Central memory CD8-positive, alpha-beta T cell (primary cell): ENCODE measurements around the gene IL31.

Experiments used
- ATAC-seq: fragments of 150-1000 bp; cut with Tn5 transposase; replicated peaks from 2 replicates; pipeline ENCODE4 v1.10.0; 2022; ENCODE audit warnings: mild to moderate bottlenecking, moderate FRiP score, moderate number of reproducible peaks; ENCODE audit not compliant: poor library complexity, severe bottlenecking; ENCODE audit errors: extremely low read depth
- DNase-seq, 2 donors: peaks; one replicate each; pipeline ENCODE4 v3.0.0; 2021; ENCODE audit warnings: low spot score in 2 of 2
- H3K27ac Mint-ChIP-seq: one replicate; pipeline ENCODE4 v1.8.0; 2022; ENCODE audit warnings: low read depth, mild to moderate bottlenecking, moderate library complexity, mixed read lengths
- H3K27me3 Mint-ChIP-seq: one replicate; pipeline ENCODE4 v1.8.0; 2022; ENCODE audit warnings: mixed read lengths
- H3K36me3 Mint-ChIP-seq: one replicate; pipeline ENCODE4 v1.8.0; 2022; ENCODE audit warnings: mild to moderate bottlenecking, moderate library complexity, mixed read lengths; ENCODE audit not compliant: insufficient read depth
- H3K4me1 Mint-ChIP-seq: one replicate; pipeline ENCODE4 v1.8.0; 2022; ENCODE audit warnings: mixed read lengths
- H3K4me3 Mint-ChIP-seq: one replicate; pipeline ENCODE4 v1.8.0; 2022; ENCODE audit warnings: mild to moderate bottlenecking, moderate library complexity, mixed read lengths
- H3K9me3 Mint-ChIP-seq: one replicate; pipeline ENCODE4 v1.8.0; 2022; ENCODE audit warnings: mixed read lengths

IL31 gene

DNA sequence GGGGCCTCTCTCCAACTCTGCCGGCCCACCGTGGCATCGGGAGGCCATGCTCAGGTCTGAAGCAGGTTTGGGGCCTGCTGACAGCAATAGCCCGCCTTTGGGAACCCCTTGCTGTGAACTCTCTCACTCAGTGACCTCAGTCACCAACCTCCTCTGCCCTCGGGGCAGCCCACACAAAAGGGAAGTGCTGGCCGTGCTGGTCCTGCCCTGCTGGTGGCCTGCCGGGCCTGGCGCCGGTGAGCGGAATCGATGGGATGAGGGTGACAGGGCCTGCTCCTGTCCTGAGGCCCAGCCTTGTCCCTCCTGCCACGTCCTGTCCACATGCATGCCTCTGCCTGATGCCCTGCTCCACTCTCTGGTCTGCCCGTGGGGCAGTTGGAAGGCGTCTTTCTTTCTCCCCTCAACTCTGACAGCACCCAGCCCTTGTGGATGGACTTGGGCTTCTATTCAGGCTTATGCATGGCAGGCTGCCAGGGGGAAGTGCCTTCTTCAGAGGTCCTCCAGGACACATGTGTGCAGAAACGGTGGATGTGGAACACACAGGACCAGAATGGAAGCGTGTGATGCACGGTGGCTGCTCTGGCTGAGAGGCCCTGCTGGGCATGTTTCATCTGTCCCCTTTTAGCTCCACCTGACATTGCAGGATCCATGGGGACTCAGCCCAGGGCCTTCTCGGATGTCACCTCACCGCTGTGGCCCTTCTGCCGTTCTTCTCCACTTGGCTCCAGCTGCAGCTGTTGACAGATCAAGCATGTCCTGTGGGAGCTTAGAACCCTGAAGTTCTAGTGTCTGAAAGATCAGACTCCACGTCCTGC lies 31.9 kb downstream of the IL31 start:
- Mint-ChIP-seq H3K4me1 (no peaks in the 10 kb centered on the region), H3K4me3 (no peak overlapping the region), H3K9me3 (no peaks in the 10 kb centered on the region), H3K27me3 (no peaks in the 10 kb centered on the region), H3K36me3 (peaks cover 9% of the 10 kb centered on the region), H3K27ac (no peak overlapping the region)
- DNase-seq (no peak), ATAC-seq (no peak)

DNA sequence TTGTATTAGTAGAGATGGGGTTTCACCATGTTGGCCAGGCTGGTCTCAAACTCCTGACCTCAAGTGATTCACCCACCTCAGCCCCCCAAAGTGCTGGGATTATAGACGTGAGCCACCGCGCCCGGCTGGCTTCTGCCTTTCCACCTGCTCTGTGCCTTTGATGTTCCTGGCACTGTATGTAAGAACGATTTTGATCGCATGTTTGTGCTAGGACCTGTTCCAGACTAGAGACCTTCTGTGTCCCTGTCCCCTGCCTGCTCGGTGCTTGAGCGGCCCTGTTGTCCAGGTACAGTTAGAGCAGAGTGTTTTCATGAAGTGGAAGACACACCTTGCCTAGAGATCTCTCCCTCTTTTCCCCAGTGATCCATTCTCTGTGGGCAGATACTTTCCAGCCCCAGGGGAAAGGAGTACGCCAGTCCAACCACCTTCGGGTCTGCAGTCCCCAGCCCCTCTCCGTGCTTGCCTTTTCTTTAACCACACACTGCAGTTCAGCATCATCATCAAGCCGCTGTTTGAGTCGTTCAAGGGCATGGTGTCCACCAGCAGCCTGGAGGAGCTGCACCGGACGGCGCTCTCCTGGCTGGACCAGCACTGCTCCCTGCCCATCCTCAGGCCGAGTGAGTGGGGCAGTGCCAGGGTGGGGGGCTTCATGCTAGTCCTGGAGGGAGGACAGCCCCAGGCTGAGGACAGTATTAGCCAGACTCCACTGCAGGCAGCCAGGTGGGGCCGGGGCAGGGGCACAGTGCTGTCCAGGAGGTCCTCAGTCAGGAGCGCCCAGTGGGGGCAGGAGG lies 33.4 kb downstream of the IL31 start:
- Mint-ChIP-seq H3K27ac (peak overlapping the region; percentile 57), H3K9me3 (no peaks in the 10 kb centered on the region), H3K4me3 (no peak overlapping the region), H3K36me3 (peaks cover 9% of the 10 kb centered on the region), H3K27me3 (no peaks in the 10 kb centered on the region), H3K4me1 (no peaks in the 10 kb centered on the region)
- DNase-seq (no peak), ATAC-seq (no peak)

DNA sequence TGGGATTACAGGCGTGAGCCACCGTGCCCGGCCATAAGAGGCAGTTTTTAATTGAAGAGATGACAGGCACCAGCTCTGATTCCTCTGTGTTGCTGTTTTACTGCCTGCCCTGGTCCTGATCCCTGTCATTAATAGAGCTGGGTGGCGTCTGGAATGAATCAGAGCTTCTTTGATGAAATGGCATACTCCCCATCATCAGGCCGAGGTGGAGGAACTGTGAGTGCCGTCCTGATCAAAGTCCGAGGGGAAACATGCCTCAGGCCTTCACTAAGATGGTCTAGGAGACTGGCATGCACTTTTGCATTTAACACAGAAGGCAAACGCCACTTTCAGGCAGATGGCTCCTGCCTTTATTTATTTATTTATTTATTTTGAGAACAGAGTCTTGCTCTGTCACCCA lies 34.1 kb downstream of the IL31 start:
- Mint-ChIP-seq H3K36me3 (peaks cover 9% of the 10 kb centered on the region), H3K9me3 (no peaks in the 10 kb centered on the region), H3K27me3 (no peaks in the 10 kb centered on the region), H3K4me3 (no peak overlapping the region), H3K27ac (no peak overlapping the region), H3K4me1 (no peaks in the 10 kb centered on the region)
- DNase-seq = no peak
- ATAC-seq = no peak

DNA sequence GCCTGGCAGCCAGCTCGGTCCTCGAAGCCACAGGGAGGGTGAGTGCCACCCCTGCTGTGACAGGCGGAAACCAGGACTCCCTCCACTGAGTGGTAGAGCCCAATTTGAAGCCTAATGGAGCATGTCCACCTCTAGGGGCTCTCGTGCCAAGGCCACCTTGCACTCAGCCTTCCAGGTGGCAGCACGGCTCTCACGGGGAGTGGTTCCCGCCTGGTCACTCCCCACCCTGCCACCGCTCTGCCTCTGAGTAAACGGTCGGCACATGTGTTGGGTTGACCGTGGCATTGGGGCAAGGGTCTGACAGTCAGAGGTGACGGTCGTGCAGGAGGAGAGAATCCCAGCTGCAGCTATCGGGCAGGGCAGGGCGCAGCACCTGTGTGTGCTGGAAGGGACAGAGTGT lies 34.8 kb downstream of the IL31 start:
- H3K9me3 Mint-ChIP-seq = no peaks in the 10 kb centered on the region
- no peaks in the 10 kb centered on the region for H3K4me1 Mint-ChIP-seq
- H3K36me3 Mint-ChIP-seq = peaks cover 14% of the 10 kb centered on the region
- no peaks in the 10 kb centered on the region for H3K27me3 Mint-ChIP-seq
- ATAC-seq (no peak), DNase-seq (no peak)
- H3K4me3 Mint-ChIP-seq = no peak overlapping the region
- no peak overlapping the region for H3K27ac Mint-ChIP-seq

DNA sequence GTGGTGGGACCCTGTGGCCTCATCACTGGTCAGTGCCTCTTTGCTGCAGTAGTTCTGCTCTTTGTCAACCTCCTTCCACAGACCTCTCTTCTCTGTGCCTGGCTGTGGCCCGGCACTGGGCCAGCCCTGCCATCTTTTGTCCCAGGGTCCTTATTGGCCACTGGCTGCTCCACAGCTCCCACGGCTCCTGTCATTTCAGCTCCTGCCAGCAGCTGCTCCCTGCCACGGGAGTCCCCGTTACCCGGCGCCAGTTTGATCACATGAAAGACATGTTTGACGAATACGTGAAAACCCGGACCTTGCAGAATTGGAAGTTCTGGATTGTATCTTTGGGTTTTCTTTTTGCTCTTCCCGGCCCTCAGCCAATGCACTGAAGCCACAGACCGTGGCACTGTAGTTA lies 35.4 kb downstream of the IL31 start:
- Mint-ChIP-seq H3K4me1 (peaks cover 5% of the 10 kb centered on the region), H3K27me3 (no peaks in the 10 kb centered on the region), H3K27ac (no peak overlapping the region), H3K4me3 (no peak overlapping the region), H3K9me3 (no peaks in the 10 kb centered on the region), H3K36me3 (peaks cover 18% of the 10 kb centered on the region)
- ATAC-seq (no peak), DNase-seq (no peak)

DNA sequence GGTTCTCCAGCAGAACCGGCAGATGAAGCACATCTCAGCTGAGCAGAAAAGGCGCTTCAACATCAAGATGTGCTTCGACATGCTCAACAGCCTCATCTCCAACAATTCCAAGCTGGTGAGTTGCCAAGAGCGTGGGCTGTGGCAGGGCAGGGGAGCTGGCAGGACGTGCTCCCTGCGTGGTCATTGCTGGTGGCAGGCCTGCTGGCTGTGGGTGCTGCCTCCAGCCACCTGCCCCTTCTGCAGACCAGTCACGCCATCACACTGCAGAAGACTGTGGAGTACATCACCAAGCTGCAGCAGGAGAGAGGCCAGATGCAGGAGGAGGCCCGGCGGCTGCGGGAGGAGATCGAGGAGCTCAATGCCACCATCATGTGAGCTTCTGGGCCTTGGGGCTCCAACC lies 35.8 kb downstream of the IL31 start:
- H3K27me3 Mint-ChIP-seq = no peaks in the 10 kb centered on the region
- H3K4me1 Mint-ChIP-seq = peaks cover 8% of the 10 kb centered on the region
- H3K36me3 Mint-ChIP-seq = peaks cover 21% of the 10 kb centered on the region
- DNase-seq = no peak
- H3K9me3 Mint-ChIP-seq = no peaks in the 10 kb centered on the region
- no peak for ATAC-seq
- no peak overlapping the region for H3K27ac Mint-ChIP-seq
- no peak overlapping the region for H3K4me3 Mint-ChIP-seq

DNA sequence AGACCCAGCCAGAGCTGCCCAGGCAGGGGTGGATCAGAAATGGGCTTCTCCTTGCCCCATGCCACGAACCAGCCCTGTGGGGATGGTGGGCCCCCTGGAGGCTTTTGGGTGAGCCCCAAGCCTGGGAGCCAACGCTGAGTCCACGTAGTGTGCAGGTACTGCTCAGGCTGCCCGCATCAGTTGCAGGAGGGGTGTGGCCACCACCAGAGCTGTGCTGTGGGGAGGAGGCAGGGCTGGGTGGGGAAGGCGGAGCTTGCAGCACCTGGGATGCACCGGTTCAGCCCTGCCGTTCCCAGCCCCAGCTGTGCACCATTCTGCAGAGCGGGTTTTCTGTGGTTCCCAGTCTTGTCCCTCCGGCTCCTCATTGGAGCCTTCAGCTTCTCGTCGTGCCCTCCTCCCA lies 36.3 kb downstream of the IL31 start:
- no peak overlapping the region for H3K27ac Mint-ChIP-seq
- H3K36me3 Mint-ChIP-seq = peaks cover 23% of the 10 kb centered on the region
- peaks cover 8% of the 10 kb centered on the region for H3K4me1 Mint-ChIP-seq
- H3K4me3 Mint-ChIP-seq = no peak overlapping the region
- no peak for DNase-seq
- no peaks in the 10 kb centered on the region for H3K27me3 Mint-ChIP-seq
- no peaks in the 10 kb centered on the region for H3K9me3 Mint-ChIP-seq
- ATAC-seq = no peak

DNA sequence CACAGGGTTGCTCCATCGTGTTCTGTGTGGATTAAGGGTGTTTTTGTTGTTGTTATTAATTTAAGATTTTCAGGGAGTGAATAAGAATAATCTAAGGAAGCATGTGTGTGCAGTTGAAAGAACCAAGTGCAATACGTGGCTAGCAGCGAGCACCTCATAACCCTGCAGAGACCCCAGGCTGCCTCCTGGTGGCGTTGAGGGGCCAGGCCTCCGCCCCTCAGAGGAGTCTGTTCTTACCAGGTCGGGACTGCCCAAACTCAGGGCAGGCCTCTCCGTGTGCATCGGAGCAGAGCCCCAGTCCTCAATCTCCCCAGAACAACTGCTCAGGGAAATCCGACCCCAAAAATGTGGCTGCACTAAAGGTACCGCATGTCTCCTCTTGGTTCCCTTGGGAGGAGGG lies 36.8 kb downstream of the IL31 start:
- ATAC-seq (no peak), DNase-seq (no peak)
- Mint-ChIP-seq H3K36me3 (peaks cover 23% of the 10 kb centered on the region), H3K4me3 (no peak overlapping the region), H3K27me3 (no peaks in the 10 kb centered on the region), H3K9me3 (no peaks in the 10 kb centered on the region), H3K4me1 (peaks cover 8% of the 10 kb centered on the region), H3K27ac (no peak overlapping the region)

DNA sequence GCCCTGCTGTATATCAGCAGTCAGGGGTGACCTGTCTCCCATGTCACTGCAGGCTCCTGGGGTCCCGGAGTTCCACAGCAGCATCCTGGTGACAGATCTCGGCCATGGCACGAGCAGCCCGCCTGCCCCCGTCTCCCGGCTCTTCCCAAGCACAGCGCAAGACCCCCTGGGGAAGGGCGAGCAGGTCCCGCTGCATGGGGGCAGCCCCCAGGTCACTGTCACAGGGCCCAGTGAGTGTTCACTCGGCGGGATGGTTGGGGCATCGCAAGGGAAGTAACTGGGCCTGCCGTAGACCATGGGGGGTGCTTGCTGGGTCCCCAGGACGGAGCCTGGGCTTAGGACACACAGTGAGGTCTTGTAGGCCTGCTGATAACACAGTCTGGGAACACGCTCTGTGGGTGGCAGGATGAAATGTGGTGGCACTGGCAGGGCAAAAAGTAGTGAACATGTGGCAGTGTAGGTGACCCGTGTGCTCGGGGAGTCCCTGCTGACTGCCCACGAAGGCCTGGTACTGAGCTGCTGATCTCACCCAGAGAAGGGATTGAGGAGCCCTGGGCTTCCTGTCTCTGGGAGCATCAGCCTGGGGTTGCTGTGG lies 38.5 kb downstream of the IL31 start:
- H3K9me3 Mint-ChIP-seq = no peaks in the 10 kb centered on the region
- no peak overlapping the region for H3K4me3 Mint-ChIP-seq
- no peaks in the 10 kb centered on the region for H3K27me3 Mint-ChIP-seq
- DNase-seq (no peak), ATAC-seq (no peak)
- H3K27ac Mint-ChIP-seq = peak overlapping the region; percentile 25
- H3K4me1 Mint-ChIP-seq = peaks cover 8% of the 10 kb centered on the region
- H3K36me3 Mint-ChIP-seq = peaks cover 28% of the 10 kb centered on the region

DNA sequence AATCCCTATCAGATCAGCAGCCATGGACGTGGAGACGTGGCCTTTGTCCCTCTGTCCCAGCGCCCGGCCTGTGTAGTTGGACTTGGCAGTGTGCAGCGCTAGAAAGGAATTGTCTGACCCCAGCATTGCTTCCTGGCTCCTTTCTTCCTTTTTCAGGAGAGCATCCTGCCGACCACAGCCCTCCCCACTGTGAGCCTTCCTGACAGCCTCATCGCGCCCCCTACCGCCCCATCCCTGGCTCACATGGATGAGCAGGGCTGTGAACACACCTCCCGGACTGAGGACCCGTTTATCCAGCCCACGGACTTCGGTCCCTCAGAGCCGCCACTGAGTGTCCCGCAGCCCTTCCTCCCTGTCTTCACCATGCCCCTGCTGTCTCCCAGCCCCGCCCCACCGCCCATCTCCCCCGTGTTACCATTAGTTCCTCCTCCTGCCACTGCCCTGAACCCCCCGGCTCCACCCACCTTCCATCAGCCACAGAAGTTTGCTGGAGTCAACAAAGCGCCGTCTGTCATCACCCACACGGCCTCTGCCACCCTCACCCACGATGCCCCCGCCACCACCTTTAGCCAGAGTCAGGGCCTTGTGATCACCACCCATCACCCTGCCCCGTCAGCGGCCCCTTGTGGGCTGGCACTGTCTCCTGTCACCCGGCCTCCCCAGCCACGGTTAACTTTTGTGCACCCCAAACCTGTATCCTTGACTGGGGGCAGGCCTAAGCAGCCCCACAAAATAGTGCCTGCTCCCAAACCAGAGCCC lies 40.6 kb downstream of the IL31 start:
- H3K4me1 Mint-ChIP-seq = peaks cover 8% of the 10 kb centered on the region
- DNase-seq (no peak), ATAC-seq (no peak)
- H3K36me3 Mint-ChIP-seq = peaks cover 38% of the 10 kb centered on the region
- H3K27me3 Mint-ChIP-seq = no peaks in the 10 kb centered on the region
- H3K4me3 Mint-ChIP-seq = no peak overlapping the region
- H3K27ac Mint-ChIP-seq = no peak overlapping the region
- no peaks in the 10 kb centered on the region for H3K9me3 Mint-ChIP-seq

DNA sequence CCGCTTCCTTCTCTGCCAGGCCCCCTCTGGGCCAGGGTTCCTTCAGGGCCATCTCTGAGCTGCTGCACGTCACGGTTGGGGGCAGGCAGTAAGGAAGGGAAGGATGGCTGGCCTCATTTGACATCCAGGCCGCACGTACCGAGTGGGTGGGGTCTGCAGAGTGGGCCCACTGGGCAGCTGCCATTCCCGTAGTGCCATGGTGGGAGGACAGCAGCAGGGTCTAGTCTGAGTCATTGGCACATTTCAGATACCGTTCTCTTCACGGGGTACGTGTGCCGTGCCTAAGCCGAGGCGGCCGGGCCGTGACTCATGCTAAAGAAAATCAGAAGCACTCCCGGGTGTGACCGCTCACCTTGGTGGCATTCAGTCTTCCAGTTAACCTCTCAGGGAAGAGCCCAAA lies 43.9 kb downstream of the IL31 start:
- peaks cover 20% of the 10 kb centered on the region for H3K4me1 Mint-ChIP-seq
- H3K4me3 Mint-ChIP-seq = no peak overlapping the region
- no peaks in the 10 kb centered on the region for H3K27me3 Mint-ChIP-seq
- ATAC-seq (no peak), DNase-seq (no peak)
- no peak overlapping the region for H3K27ac Mint-ChIP-seq
- H3K9me3 Mint-ChIP-seq = no peaks in the 10 kb centered on the region
- peaks cover 37% of the 10 kb centered on the region for H3K36me3 Mint-ChIP-seq

DNA sequence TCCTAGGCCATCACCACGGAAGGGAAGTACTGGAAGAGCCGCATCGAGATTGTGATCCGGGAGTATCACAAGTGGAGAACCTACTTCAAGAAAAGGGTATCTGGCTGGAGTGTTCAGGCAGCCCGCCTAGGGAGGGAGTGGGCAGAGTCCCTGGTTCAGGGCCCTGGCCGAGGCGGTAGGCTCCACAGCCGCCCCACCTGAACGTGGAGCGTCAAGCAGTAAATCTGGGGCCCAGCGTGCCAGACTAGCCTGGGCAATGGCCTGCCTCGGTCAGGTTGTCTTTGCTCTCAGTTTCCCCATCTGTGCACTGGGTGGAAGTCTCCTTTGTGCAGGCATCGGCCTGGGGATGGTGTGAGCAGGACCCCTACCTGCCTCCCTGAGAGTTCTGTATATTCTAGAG lies 44.9 kb downstream of the IL31 start:
- ATAC-seq (no peak), DNase-seq (no peak)
- no peaks in the 10 kb centered on the region for H3K9me3 Mint-ChIP-seq
- peaks cover 31% of the 10 kb centered on the region for H3K36me3 Mint-ChIP-seq
- no peak overlapping the region for H3K4me3 Mint-ChIP-seq
- peaks cover 20% of the 10 kb centered on the region for H3K4me1 Mint-ChIP-seq
- no peaks in the 10 kb centered on the region for H3K27me3 Mint-ChIP-seq
- no peak overlapping the region for H3K27ac Mint-ChIP-seq
